Mesothelial cell of epicardium (in vitro differentiated cells): ENCODE measurements around the gene DNAH2. TPM values are rescaled to one million over a fixed set of nuclear protein-coding genes. Genes with fewer than 3 reads are reported as not detected.
A peak's percentile ranks its signal among the peaks of the same experiment; 100 is the strongest.

Experiments used
- DNase-seq, 2 experiments: peaks; one replicate each; pipeline ENCODE4 v3.0.0; 2021; ENCODE audit warnings: low spot score in 2 of 2; ENCODE audit not compliant: unreplicated experiment in 2 of 2
- H3K27ac Mint-ChIP-seq: 2 replicates; pipeline ENCODE4 v1.8.0; 2021; ENCODE audit warnings: mixed read lengths
- H3K27me3 Mint-ChIP-seq: 2 replicates; pipeline ENCODE4 v1.8.0; 2021; ENCODE audit warnings: low read depth, mixed read lengths
- H3K36me3 Mint-ChIP-seq: 2 replicates; pipeline ENCODE4 v1.8.0; 2021; ENCODE audit warnings: mixed read lengths
- H3K4me1 Mint-ChIP-seq: 2 replicates; pipeline ENCODE4 v1.8.0; 2021; ENCODE audit warnings: mixed read lengths
- H3K4me3 Mint-ChIP-seq: 2 replicates; pipeline ENCODE4 v1.8.0; 2021; ENCODE audit warnings: mild to moderate bottlenecking, moderate library complexity, mixed read lengths
- H3K9me3 Mint-ChIP-seq: 2 replicates; pipeline ENCODE4 v1.8.0; 2021; ENCODE audit warnings: mixed read lengths
- CTCF ChIP-seq: fragments of 200-600 bp; sonication (generic); IDR thresholded peaks from one replicate; pipeline ENCODE4 v1.5.0; 2021; ENCODE audit warnings: antibody characterized with exemption; ENCODE audit not compliant: unreplicated experiment
- total RNA-seq: library from RNA; stranded (reverse); gene quantifications from 3 replicates; pipeline ENCODE4 v1.2.1, GENCODE V29; 2021

The DNAH2 gene
- total RNA-seq, 1 donor from 2014 or later, result 0.18 TPM

GRCh38 chr17:7763919-7764318 is 46.4 kb downstream of the DNAH2 start:
- H3K27me3 Mint-ChIP-seq, result peaks cover 8% of the 10 kb centered on the region
- no peaks in the 10 kb centered on the region for H3K9me3 Mint-ChIP-seq

GRCh38 chr17:7767004-7767403 is 49.5 kb downstream of the DNAH2 start:
- H3K36me3 Mint-ChIP-seq, result no peaks in the 10 kb centered on the region
- DNase-seq, result no peak
- no peak overlapping the region for H3K4me3 Mint-ChIP-seq
- H3K4me1 Mint-ChIP-seq, result peaks cover 2% of the 10 kb centered on the region
- no peak for TF ChIP-seq CTCF
- H3K27ac Mint-ChIP-seq, result no peak overlapping the region
- no peaks in the 10 kb centered on the region for H3K9me3 Mint-ChIP-seq
- H3K27me3 Mint-ChIP-seq, result peaks cover 10% of the 10 kb centered on the region

More at GRCh38 chr17:7763919-7764318, 46.4 kb downstream of the DNAH2 start:
- peaks cover 2% of the 10 kb centered on the region for H3K4me1 Mint-ChIP-seq
- no peak for DNase-seq
- TF ChIP-seq CTCF, result no peak
- H3K4me3 Mint-ChIP-seq, result no peak overlapping the region
- H3K27ac Mint-ChIP-seq, result no peak overlapping the region
- H3K36me3 Mint-ChIP-seq, result no peaks in the 10 kb centered on the region

GRCh38 chr17:7767405-7768021 is 50.0 kb downstream of the DNAH2 start:
- peaks cover 10% of the 10 kb centered on the region for H3K27me3 Mint-ChIP-seq
- peaks cover 2% of the 10 kb centered on the region for H3K4me1 Mint-ChIP-seq
- H3K36me3 Mint-ChIP-seq, result no peaks in the 10 kb centered on the region
- no peak for TF ChIP-seq CTCF
- no peak for DNase-seq
- H3K9me3 Mint-ChIP-seq, result no peaks in the 10 kb centered on the region
- H3K4me3 Mint-ChIP-seq, result no peak overlapping the region
- peak overlapping the region; percentile 53 for H3K27ac Mint-ChIP-seq

GRCh38 chr17:7769854-7770253 is 52.3 kb downstream of the DNAH2 start:
- Mint-ChIP-seq H3K9me3 (no peaks in the 10 kb centered on the region), H3K27ac (no peak overlapping the region), H3K4me3 (no peak overlapping the region), H3K27me3 (peaks cover 12% of the 10 kb centered on the region), H3K36me3 (no peaks in the 10 kb centered on the region), H3K4me1 (peaks cover 2% of the 10 kb centered on the region)
- DNase-seq, result no peak
- no peak for TF ChIP-seq CTCF

- no peak for DNase-seq
- H3K27ac Mint-ChIP-seq, result no peak overlapping the region
Measured at GRCh38 chr17:7774055-7774521, 56.5 kb downstream of the DNAH2 start.

More at GRCh38 chr17:7774055-7774521, 56.5 kb downstream of the DNAH2 start:
- no peak for TF ChIP-seq CTCF
- H3K36me3 Mint-ChIP-seq, result no peaks in the 10 kb centered on the region
- H3K4me1 Mint-ChIP-seq, result no peaks in the 10 kb centered on the region
- H3K27me3 Mint-ChIP-seq, result peaks cover 17% of the 10 kb centered on the region
- no peak overlapping the region for H3K4me3 Mint-ChIP-seq
- H3K9me3 Mint-ChIP-seq, result no peaks in the 10 kb centered on the region
